Activated T-helper 1 cell treated with anti-CD3 and anti-CD28 coated beads, Interleukin-12 subunit alpha, Interleukin-12 subunit beta, Interleukin-2, Interleukin-4 antibody, amounts not matched to agents 30 ng/mL and 10 ng/mL and 1 ng/mL, durations not matched to agents 14 hours and 24 hours and 36 hours (primary cell): ENCODE measurements around the gene MUL1. TPM values are rescaled to one million over a fixed set of nuclear protein-coding genes. Genes with fewer than 3 reads are reported as not detected.

Source experiments
- DNase-seq: peaks from one replicate; pipeline ENCODE4 v3.0.0; 2021; ENCODE audit warnings: low spot score
- H3K27ac Mint-ChIP-seq: one replicate; pipeline ENCODE4 v1.8.0; 2021; ENCODE audit warnings: mild to moderate bottlenecking, mixed read lengths
- H3K27me3 Mint-ChIP-seq: one replicate; pipeline ENCODE4 v1.8.0; 2022; ENCODE audit warnings: mild to moderate bottlenecking, moderate library complexity, mixed read lengths; ENCODE audit not compliant: insufficient read depth
- H3K36me3 Mint-ChIP-seq: one replicate; pipeline ENCODE4 v1.8.0; 2021; ENCODE audit warnings: low read depth, mixed read lengths
- H3K4me1 Mint-ChIP-seq: one replicate; pipeline ENCODE4 v1.8.0; 2021; ENCODE audit warnings: low read depth, mixed read lengths
- H3K4me3 Mint-ChIP-seq: one replicate; pipeline ENCODE4 v1.8.0; 2021; ENCODE audit warnings: mild to moderate bottlenecking, moderate library complexity, mixed read lengths
- H3K9me3 Mint-ChIP-seq: one replicate; pipeline ENCODE4 v1.8.0; 2021; ENCODE audit warnings: mixed read lengths
- intact Hi-C: fragments of 100-400 bp; cut with micrococcal nuclease; formaldehyde crosslinking; loops from one replicate; pipeline ENCODE4 v1.15.1; 2024
- total RNA-seq: library from RNA; stranded (reverse); gene quantifications from 2 replicates; pipeline ENCODE4 v1.2.3, GENCODE V29; 2022

MUL1 gene
- total RNA-seq, 1 donor from 2014 or later: 22.8 TPM

DNA sequence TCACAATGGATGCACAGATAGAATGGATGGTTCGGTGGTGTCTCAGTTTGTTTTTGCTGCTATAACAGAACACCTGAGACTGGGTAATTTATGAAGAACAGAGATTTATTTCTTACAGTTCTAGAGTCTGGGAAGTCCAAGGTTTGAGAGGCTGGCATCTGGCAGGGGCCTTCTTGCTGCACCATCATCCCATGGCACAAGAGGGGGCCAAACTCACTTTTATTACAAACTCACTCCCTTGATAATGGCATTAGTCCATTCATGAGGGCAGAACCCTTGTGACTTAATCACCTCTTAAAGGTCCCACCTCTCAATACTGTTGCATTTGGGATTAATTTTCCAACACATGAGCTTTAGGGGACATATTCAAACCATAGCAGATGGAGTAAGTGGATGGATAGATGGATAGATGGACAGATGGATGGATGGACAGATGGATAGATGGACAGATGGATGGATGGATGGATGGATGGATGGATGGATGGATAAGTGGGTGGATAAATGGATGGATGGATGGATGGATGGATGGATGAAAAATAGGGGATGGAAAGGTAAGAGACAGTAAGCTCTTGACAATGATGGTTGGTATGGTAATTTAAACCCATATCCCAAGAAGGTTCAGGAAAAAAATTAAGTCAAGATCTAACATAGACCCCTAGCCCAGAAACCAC lies 38.4 kb downstream of the MUL1 start:
- H3K27me3 Mint-ChIP-seq: peaks cover 28% of the 10 kb centered on the region
- no peak for DNase-seq
- intact Hi-C loops: no loop called here
- H3K27ac Mint-ChIP-seq: no peak overlapping the region
- H3K36me3 Mint-ChIP-seq: no peaks in the 10 kb centered on the region
- H3K4me1 Mint-ChIP-seq: no peaks in the 10 kb centered on the region
- no peak overlapping the region for H3K4me3 Mint-ChIP-seq
- no peaks in the 10 kb centered on the region for H3K9me3 Mint-ChIP-seq

DNA sequence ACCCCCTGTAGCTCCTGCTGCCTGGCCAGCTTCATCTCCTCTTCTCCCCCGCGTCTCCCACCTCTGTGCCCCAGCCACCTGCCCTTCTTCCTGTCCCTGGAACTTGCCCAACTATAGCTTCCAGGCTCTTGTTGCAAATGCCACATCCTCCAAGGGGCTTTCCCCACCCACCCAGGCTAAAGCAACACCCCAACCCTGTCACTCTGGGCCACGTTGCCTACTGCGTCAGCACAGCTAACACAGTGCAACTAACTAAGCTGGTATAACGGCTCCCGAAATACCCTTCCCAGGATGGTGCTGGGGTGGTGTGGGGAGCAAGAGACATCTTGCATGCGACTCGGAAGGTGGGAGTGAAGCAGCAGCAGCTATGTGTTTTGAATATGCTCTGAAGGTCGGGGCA lies 41.7 kb downstream of the MUL1 start:
- no peak for DNase-seq
- peaks cover 11% of the 10 kb centered on the region for H3K27me3 Mint-ChIP-seq
- no peaks in the 10 kb centered on the region for H3K9me3 Mint-ChIP-seq
- no peak overlapping the region for H3K4me3 Mint-ChIP-seq
- no peaks in the 10 kb centered on the region for H3K4me1 Mint-ChIP-seq
- H3K36me3 Mint-ChIP-seq: no peaks in the 10 kb centered on the region
- intact Hi-C loops: no loop called here
- no peak overlapping the region for H3K27ac Mint-ChIP-seq

DNA sequence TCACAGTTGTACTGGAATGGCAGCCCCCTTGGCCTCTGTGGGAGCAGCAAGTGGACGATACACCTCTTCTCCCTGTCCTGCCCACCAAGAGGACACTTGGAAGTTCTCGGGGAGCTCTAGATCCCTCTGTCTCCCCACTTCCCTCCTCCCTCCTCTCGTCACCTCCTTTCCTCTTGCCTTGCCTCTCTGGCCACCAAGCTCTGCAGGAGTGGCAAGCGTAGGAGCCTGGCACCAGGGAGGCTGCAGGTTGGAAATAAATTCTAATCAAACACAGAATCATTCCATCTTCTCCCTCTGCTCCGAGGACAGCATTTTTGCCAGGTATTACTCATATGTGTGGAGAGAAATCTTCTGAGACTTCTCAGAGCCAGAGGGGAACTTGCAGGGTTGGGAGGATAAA lies 42.8 kb downstream of the MUL1 start:
- Mint-ChIP-seq H3K27ac (no peak overlapping the region), H3K36me3 (no peaks in the 10 kb centered on the region), H3K9me3 (no peaks in the 10 kb centered on the region), H3K4me3 (no peak overlapping the region), H3K27me3 (peaks cover 14% of the 10 kb centered on the region), H3K4me1 (no peaks in the 10 kb centered on the region)
- DNase-seq: no peak
- intact Hi-C loops: no loop called here

DNA sequence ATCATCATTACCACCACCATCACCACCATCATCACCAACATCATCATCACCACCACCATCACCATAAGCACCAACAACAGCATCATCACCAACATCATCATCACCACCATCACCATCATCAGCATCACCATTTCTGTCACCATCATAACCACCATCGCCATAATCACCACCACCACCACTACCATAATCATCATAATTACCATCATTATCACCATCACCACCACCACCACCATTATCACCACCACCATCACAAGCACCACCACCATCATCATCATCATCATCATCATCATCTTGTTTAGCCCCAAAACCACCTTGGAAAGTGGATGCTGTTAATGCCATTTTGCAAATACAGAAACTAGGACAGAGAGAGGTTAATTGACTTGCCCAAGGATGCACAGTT lies 44.4 kb downstream of the MUL1 start:
- no peaks in the 10 kb centered on the region for H3K36me3 Mint-ChIP-seq
- H3K4me1 Mint-ChIP-seq: no peaks in the 10 kb centered on the region
- no peak overlapping the region for H3K4me3 Mint-ChIP-seq
- no peak overlapping the region for H3K27ac Mint-ChIP-seq
- DNase-seq: no peak
- H3K9me3 Mint-ChIP-seq: no peaks in the 10 kb centered on the region
- peaks cover 10% of the 10 kb centered on the region for H3K27me3 Mint-ChIP-seq
- intact Hi-C loops: no loop called here

DNA sequence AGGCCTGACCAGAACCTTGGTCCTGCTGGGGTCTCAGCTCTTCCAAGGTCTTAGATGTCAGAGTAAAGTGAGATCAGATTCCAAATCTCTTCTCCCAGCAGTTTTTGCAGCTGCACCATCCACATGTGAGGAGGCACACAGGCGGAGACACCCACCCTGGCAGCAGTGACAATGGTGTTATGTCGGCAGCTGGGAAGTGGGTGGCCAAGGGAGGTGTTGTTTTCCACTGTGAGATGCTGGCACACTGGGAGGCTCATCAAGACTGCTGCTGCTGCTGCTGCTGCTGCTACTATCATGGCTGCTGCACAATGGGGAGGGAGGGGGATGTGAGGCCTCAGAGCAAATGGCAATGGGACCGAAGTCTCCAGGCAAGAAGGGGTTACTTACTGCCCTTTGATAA lies 45.6 kb downstream of the MUL1 start:
- intact Hi-C loops: no loop called here
- H3K27ac Mint-ChIP-seq: no peak overlapping the region
- no peak overlapping the region for H3K4me3 Mint-ChIP-seq
- H3K27me3 Mint-ChIP-seq: peaks cover 10% of the 10 kb centered on the region
- H3K36me3 Mint-ChIP-seq: no peaks in the 10 kb centered on the region
- no peaks in the 10 kb centered on the region for H3K4me1 Mint-ChIP-seq
- no peak for DNase-seq
- no peaks in the 10 kb centered on the region for H3K9me3 Mint-ChIP-seq

DNA sequence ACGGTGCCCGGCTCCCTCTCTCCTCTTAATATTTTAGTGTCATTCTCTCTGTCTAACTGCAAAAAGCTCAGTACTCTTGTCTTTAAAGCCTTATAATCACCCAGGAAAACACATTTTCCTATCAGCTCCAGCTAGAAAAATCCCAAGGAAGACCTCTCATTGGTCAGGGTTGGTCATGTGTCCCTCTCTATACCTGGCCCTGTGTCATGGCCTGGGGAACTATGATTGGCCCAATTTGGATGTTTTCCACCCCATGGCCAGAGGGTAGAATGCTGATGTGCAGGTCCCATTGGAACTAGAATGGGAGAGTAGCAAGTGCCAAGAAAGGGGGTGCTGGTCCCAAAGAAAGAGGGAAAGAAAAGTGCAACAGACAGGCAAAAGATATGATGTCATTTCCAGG lies 49.2 kb downstream of the MUL1 start:
- H3K27ac Mint-ChIP-seq: no peak overlapping the region
- intact Hi-C loops: no loop called here
- no peak overlapping the region for H3K4me3 Mint-ChIP-seq
- no peaks in the 10 kb centered on the region for H3K9me3 Mint-ChIP-seq
- H3K27me3 Mint-ChIP-seq: peaks cover 15% of the 10 kb centered on the region
- DNase-seq: no peak
- H3K4me1 Mint-ChIP-seq: no peaks in the 10 kb centered on the region
- no peaks in the 10 kb centered on the region for H3K36me3 Mint-ChIP-seq

DNA sequence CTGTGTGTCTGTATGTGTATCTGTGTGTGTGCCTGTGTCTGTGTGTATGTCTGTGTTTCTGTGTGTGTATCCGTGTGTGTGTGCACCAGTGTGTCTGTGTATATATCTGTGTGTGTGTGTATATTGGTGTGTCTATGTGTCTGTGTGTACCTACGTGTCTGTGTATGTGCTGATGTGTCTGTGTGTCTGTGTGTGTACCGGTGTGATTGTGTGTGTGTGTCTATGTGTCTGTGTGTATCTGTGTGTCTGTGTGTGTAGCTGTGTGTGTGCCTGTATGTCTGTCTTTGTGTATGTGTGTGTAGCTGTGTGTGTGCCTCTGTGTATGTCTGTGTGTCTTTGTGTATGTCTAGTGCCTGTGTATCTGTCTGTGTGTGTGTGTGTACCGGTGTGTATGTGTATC lies 53.9 kb downstream of the MUL1 start:
- no peak overlapping the region for H3K4me3 Mint-ChIP-seq
- intact Hi-C loops: no loop called here
- H3K27ac Mint-ChIP-seq: no peak overlapping the region

DNA sequence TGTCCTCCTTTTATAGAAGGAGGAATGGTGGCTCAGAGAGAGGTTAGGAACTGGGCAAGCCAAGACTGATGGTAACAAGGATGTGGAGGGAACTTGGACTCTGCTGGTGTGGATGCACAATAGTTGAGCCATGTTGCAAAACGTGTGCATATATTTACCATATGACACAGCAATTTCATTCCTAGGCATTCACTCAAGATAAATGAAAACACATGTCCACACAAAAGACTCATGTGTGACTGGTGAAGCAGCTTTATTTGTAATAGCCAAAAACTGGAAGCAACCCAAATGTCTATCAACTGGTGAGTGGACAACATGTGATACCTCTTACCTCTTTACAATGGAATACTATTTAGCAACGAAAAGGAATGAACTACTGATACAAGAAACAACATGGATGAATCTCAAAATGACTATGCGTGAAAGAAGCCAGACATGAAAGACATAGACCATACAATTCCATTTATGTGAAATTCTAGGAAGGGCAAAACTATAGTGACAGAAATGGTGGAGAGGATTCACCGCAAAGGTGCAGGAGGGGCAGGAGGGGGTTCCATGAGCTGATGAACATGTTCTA lies 58.1 kb downstream of the MUL1 start:
- peaks cover 4% of the 10 kb centered on the region for H3K27me3 Mint-ChIP-seq
- H3K4me1 Mint-ChIP-seq: no peaks in the 10 kb centered on the region

More for the DNA sequence above, 53.9 kb downstream of the MUL1 start:
- H3K36me3 Mint-ChIP-seq: no peaks in the 10 kb centered on the region
- no peak for DNase-seq
- peaks cover 13% of the 10 kb centered on the region for H3K27me3 Mint-ChIP-seq
- no peaks in the 10 kb centered on the region for H3K4me1 Mint-ChIP-seq
- no peaks in the 10 kb centered on the region for H3K9me3 Mint-ChIP-seq

More for the DNA sequence above, 58.1 kb downstream of the MUL1 start:
- intact Hi-C loops: no loop called here
- Mint-ChIP-seq H3K4me3 (no peak overlapping the region), H3K27ac (no peak overlapping the region), H3K36me3 (no peaks in the 10 kb centered on the region), H3K9me3 (no peaks in the 10 kb centered on the region)
- no peak for DNase-seq

Other genes with a start within 250 kb of the MUL1 start
- 0.05 TPM in 1 of 2 replicates, not detected in the other for gene VWA5B1, start 217.3 kb downstream of the MUL1 start, total RNA-seq
- 1.8 and 1.9 TPM in 2 replicates for gene CAMK2N1, start 21.9 kb downstream of the MUL1 start, total RNA-seq
- gene FAM43B, start 44.4 kb upstream of the MUL1 start, total RNA-seq: not detected in 2 replicates
- not detected in 2 replicates for gene CDA, start 80.9 kb upstream of the MUL1 start, total RNA-seq
- gene PINK1, start 125.3 kb upstream of the MUL1 start, total RNA-seq: 2.6 and 3.3 TPM in 2 replicates
- 167 and 174 TPM in 2 replicates for gene DDOST, start 153.2 kb upstream of the MUL1 start, total RNA-seq
- gene KIF17, start 209.9 kb upstream of the MUL1 start, total RNA-seq: not detected in 2 replicates
- 0.08 and 0.15 TPM in 2 replicates for gene SH2D5, start 224.6 kb upstream of the MUL1 start, total RNA-seq